K562 (cell line): Measurements from ENCODE around the gene HACE1. TPM values are rescaled to one million over a fixed set of nuclear protein-coding genes. Genes with fewer than 3 reads are reported as not detected.

ENCODE experiments used
- ATAC-seq: fragments of 200-7000 bp; cut with Tn5 transposase; 3 replicates; pipeline ENCODE4 v1.9.1; 2020; ENCODE audit warnings: moderate library complexity
- Bru-seq: library from RNA; stranded (reverse); fragments of 400-500 nt; gene quantifications from one replicate; lab custom pipeline; 2021; lab: Mats Ljungman, UMichigan
- BruChase-seq, 2 experiments: library from RNA; stranded (reverse); fragments of 400-500 nt; gene quantifications; one replicate each; lab custom pipeline; 2021; lab: Mats Ljungman, UMichigan
- BruUV-seq: library from RNA; stranded (reverse); fragments of 400-500 nt; replicated peaks from 2 replicates; lab custom pipeline; 2021; lab: Mats Ljungman, UMichigan
- CTCF ChIA-PET: fragments of 300-600 bp; formaldehyde crosslinking; extraction: SDS; loops from one replicate; lab custom pipeline; 2021; ENCODE audit warnings: low intra/inter-chr PET ratio; lab: Yijun Ruan, JAX
- POLR2A ChIA-PET: fragments of 300-600, 350-650 bp; sonication (Branson Sonifier 250); formaldehyde crosslinking; extraction: SDS; loops from one replicate; lab custom pipeline; 2021; ENCODE audit warnings: antibody characterized with exemption, inconsistent platforms; lab: Yijun Ruan, JAX
- DNase-seq, 4 experiments: peaks; one replicate each; pipeline versions ENCODE4 v3.0.0 to v3.0.0-alpha.2; 2011 to 2018; ENCODE audit warnings: low spot score in 3 of 4, mixed read lengths in 3 of 4; ENCODE audit errors: extremely low read depth in 1 of 4
- FAIRE-seq: peaks from 2 replicates; lab custom pipeline; 2011; peaks lifted over from hg19 to GRCh38; lab: Jason Lieb, UNC
- H2AFZ ChIP-seq: 2 replicates; pipeline ENCODE4 v1.6.0; 2011; ENCODE audit warnings: low read depth, low read length, control low read depth, inconsistent platforms
- H3K27ac ChIP-seq: fragments of 200-600 bp; 3 replicates; pipeline ENCODE4 v1.8.0; 2011; ENCODE audit warnings: low read depth, mild to moderate bottlenecking, control low read depth, inconsistent platforms, low read length, moderate library complexity, mixed read lengths; ENCODE audit errors: extremely low read depth
- H3K27me3 ChIP-seq, 2 experiments: fragments of 300-600 bp in 1 of 2; 2 replicates in 1 of 2; 3 replicates in 1 of 2; pipeline versions ENCODE4 v1.6.0 to v1.8.0; 2011; ENCODE audit warnings: inconsistent platforms in 2 of 2, low read length in 2 of 2, mild to moderate bottlenecking in 1 of 2, mixed read lengths in 1 of 2, moderate library complexity in 1 of 2; ENCODE audit not compliant: control insufficient read depth in 2 of 2, insufficient read depth in 2 of 2
- H3K36me3 ChIP-seq: fragments of 300-600 bp; 3 replicates; pipeline ENCODE4 v1.8.0; 2011; ENCODE audit warnings: mild to moderate bottlenecking, low read length, inconsistent platforms; ENCODE audit not compliant: control insufficient read depth, insufficient read depth
- H3K4me1 ChIP-seq, 2 experiments: fragments of 200-600 bp in 1 of 2; replicated peaks in 1 of 2; 2 replicates in 1 of 2; 3 replicates in 1 of 2; pipeline versions ENCODE4 v1.5.1 to v1.8.0; 2011; ENCODE audit warnings: inconsistent platforms in 2 of 2, low read length in 2 of 2, mild to moderate bottlenecking in 1 of 2, mixed read lengths in 1 of 2, moderate library complexity in 1 of 2; ENCODE audit not compliant: control insufficient read depth in 2 of 2, insufficient read depth in 2 of 2
- H3K4me2 ChIP-seq: 2 replicates; pipeline ENCODE4 v1.6.1; 2011; ENCODE audit warnings: low read length, control low read depth, inconsistent platforms, mixed read lengths; ENCODE audit not compliant: insufficient read depth
- H3K4me3 ChIP-seq: fragments of 200-600 bp; sonication (generic), shearing (Covaris generic); 2 replicates; pipeline ENCODE4 v1.5.1; 2016; ENCODE audit warnings: control low read depth, inconsistent platforms
- H3K79me2 ChIP-seq: fragments of 200-600 bp; 3 replicates; pipeline ENCODE4 v1.8.0; 2011; ENCODE audit warnings: low read length, inconsistent platforms; ENCODE audit not compliant: control insufficient read depth, insufficient read depth
- H3K9ac ChIP-seq, 2 experiments: 2 replicates each; pipeline versions ENCODE4 v1.6.0 to v1.6.1; 2011; ENCODE audit warnings: low read depth in 2 of 2, low read length in 2 of 2, control low read depth in 1 of 2, inconsistent platforms in 1 of 2, mild to moderate bottlenecking in 1 of 2, mixed read lengths in 1 of 2; ENCODE audit not compliant: insufficient read depth in 1 of 2
- H3K9me1 ChIP-seq: one replicate; pipeline ENCODE4 v1.6.0; 2011; ENCODE audit warnings: inconsistent platforms, mild to moderate bottlenecking, low read length, moderate library complexity; ENCODE audit not compliant: control insufficient read depth, insufficient read depth
- H3K9me3 ChIP-seq: replicated peaks from 2 replicates; pipeline ENCODE4 v1.5.1; 2011; ENCODE audit warnings: low read depth, low read length, inconsistent platforms; ENCODE audit not compliant: control insufficient read depth, insufficient read depth
- H4K20me1 ChIP-seq: replicated peaks from 2 replicates; pipeline ENCODE4 v1.6.1; 2011; ENCODE audit warnings: low read length, inconsistent platforms, mixed read lengths; ENCODE audit not compliant: control insufficient read depth, insufficient read depth
- FOS ChIP-seq: IDR thresholded peaks from 3 replicates; pipeline ENCODE4 v1.6.1; 2011; ENCODE audit not compliant: insufficient read length; ENCODE audit errors: extremely low read depth
- HDAC1 ChIP-seq, 2 experiments: fragments of 450-650 bp; IDR thresholded peaks; 2 replicates each; pipeline ENCODE4 v1.6.1; 2016 to 2017; ENCODE audit warnings: inconsistent platforms in 1 of 2, mild to moderate bottlenecking in 1 of 2, moderate library complexity in 1 of 2
- MYC ChIP-seq, 2 experiments: fragments of 250-450 bp in 1 of 2; sonication (Bioruptor Pico) in 1 of 2; IDR thresholded peaks; 2 replicates each; pipeline versions ENCODE4 v1.5.1 to v1.6.1; 2012 to 2021; ENCODE audit warnings: low read depth in 2 of 2, borderline replicate concordance in 1 of 2, improper control_type of control experiment in 1 of 2, low read length in 1 of 2, mild to moderate bottlenecking in 1 of 2, moderate library complexity in 1 of 2
- NFIX ChIP-seq: fragments of 250-450 bp; sonication (Bioruptor Pico); IDR thresholded peaks from 2 replicates; pipeline ENCODE4 v1.4.0; 2020; ENCODE audit warnings: low read depth, mild to moderate bottlenecking, moderate library complexity
- RBM17 ChIP-seq: fragments of 200-400 bp; formaldehyde crosslinking; IDR thresholded peaks from 2 replicates; pipeline ENCODE4 v1.6.1; 2017; ENCODE audit warnings: low read depth, mild to moderate bottlenecking, low read length, borderline replicate concordance
- SREBF2 ChIP-seq: sonication (generic); formaldehyde crosslinking; IDR thresholded peaks from 2 replicates; pipeline ENCODE4 v1.4.0; 2020; ENCODE audit warnings: mild to moderate bottlenecking, missing genetic modification reagents
- ZNF23 ChIP-seq: fragments of 250-450 bp; sonication (Bioruptor Pico); IDR thresholded peaks from 2 replicates; pipeline ENCODE4 v1.4.0; 2020; ENCODE audit warnings: mild to moderate bottlenecking
- WGBS: fragments of 100-300 bp; shearing (Covaris generic); methylation state at CpG from one replicate; pipeline ENCODE4 v1.1.6; 2016; ENCODE audit warnings: low coverage, mixed read lengths; ENCODE audit not compliant: insufficient coverage; ENCODE audit errors: missing lambda C conversion rate; 5-methylcytosine and 5-hydroxymethylcytosine counted together
- in situ Hi-C: fragments of 300-500 bp; cut with MboI; formaldehyde crosslinking; loops from 4 replicates; pipeline ENCODE4 v1.15.0; 2018; ENCODE audit warnings: inconsistent platforms, mixed read lengths
- intact Hi-C: fragments of 100-400 bp; cut with micrococcal nuclease; formaldehyde crosslinking; loops from 2 replicates; pipeline ENCODE4 v1.14.2; 2022
- long read RNA-seq, 3 experiments: library from polyadenylated mRNA in 2 of 3; library from RNA in 1 of 3; unstranded in 2 of 3; stranded (forward) in 1 of 3; transcript quantifications; one replicate each; pipeline ENCODE4 v2.0.0, GENCODE V29; 2019 to 2022
- polyA minus RNA-seq, 3 experiments: library from RNA; depleted of rRNA, polyadenylated mRNA; stranded (reverse); fragments of >200 nt; gene quantifications; 2 replicates each; pipeline ENCODE4 v1.2.3, GENCODE V29; 2011
- polyA plus RNA-seq, 8 experiments: library from polyadenylated mRNA; depleted of rRNA in 4 of 8; stranded (reverse) in 5 of 8; unstranded in 3 of 8; fragments of >200 nt; fragmentation: Nextera tagmentation in 2 of 8; fragmentation: Illumina TruSeq in 1 of 8; extraction: Ambion mirVana in 2 of 8; extraction: Trizol in 1 of 8; gene quantifications; 2 replicates each; pipeline versions ENCODE4 v1.2.1 to v1.2.3, GENCODE V29; 2011 to 2014; ENCODE audit warnings: inconsistent platforms in 1 of 8, missing spikeins in 1 of 8
- total RNA-seq, 7 experiments: library from RNA; depleted of rRNA in 6 of 7; stranded (reverse); fragments of >200 nt in 6 of 7; fragmentation: Illumina TruSeq in 2 of 7; extraction: Trizol in 2 of 7; gene quantifications; 2 replicates each; pipeline versions ENCODE4 v1.2.1 to v1.2.3, GENCODE V29; 2011 to 2021; ENCODE audit warnings: low replicate concordance in 1 of 7
- TF ChIP-seq, protein P1 (sequence below), 2 experiments: IDR thresholded peaks; 2 replicates each; pipeline ENCODE4 v1.6.1; 2011; ENCODE audit warnings: borderline replicate concordance in 1 of 2, control low read depth in 1 of 2, low read depth in 1 of 2, low read length in 1 of 2, mild to moderate bottlenecking in 1 of 2, mixed read lengths in 1 of 2, moderate library complexity in 1 of 2; ENCODE audit not compliant: insufficient read depth in 1 of 2, insufficient read length in 1 of 2, poor library complexity in 1 of 2, severe bottlenecking in 1 of 2; ENCODE audit errors: extremely low read depth in 1 of 2

Gene HACE1, protein sequence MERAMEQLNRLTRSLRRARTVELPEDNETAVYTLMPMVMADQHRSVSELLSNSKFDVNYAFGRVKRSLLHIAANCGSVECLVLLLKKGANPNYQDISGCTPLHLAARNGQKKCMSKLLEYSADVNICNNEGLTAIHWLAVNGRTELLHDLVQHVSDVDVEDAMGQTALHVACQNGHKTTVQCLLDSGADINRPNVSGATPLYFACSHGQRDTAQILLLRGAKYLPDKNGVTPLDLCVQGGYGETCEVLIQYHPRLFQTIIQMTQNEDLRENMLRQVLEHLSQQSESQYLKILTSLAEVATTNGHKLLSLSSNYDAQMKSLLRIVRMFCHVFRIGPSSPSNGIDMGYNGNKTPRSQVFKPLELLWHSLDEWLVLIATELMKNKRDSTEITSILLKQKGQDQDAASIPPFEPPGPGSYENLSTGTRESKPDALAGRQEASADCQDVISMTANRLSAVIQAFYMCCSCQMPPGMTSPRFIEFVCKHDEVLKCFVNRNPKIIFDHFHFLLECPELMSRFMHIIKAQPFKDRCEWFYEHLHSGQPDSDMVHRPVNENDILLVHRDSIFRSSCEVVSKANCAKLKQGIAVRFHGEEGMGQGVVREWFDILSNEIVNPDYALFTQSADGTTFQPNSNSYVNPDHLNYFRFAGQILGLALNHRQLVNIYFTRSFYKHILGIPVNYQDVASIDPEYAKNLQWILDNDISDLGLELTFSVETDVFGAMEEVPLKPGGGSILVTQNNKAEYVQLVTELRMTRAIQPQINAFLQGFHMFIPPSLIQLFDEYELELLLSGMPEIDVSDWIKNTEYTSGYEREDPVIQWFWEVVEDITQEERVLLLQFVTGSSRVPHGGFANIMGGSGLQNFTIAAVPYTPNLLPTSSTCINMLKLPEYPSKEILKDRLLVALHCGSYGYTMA
- total RNA-seq (2011; cell fraction: chromatin; rRNA removed; ENCODE audit: low replicate concordance): 23.8 and 75.5 TPM in 2 replicates
- total RNA-seq (2011; cell fraction: nucleolus; rRNA removed): 8.5 and 12.9 TPM in 2 replicates
- total RNA-seq (2011; cell fraction: nucleoplasm; rRNA removed): 19.4 and 33.0 TPM in 2 replicates
- 8.3 and 13.4 TPM in 2 replicates for total RNA-seq (2014; rRNA removed)
- 11.4 and 11.6 TPM in 2 replicates for total RNA-seq (2014; rRNA removed; fragmentation: Illumina TruSeq; extraction: Trizol)
- total RNA-seq (2015; rRNA removed; fragmentation: Illumina TruSeq; extraction: Trizol): 9.3 and 11.6 TPM in 2 replicates
- total RNA-seq (2021): 10.1 and 10.3 TPM in 2 replicates
- 16.7 and 19.9 TPM in 2 replicates for polyA plus RNA-seq (2011; rRNA removed)
- polyA plus RNA-seq (2011; cell fraction: cytosol; rRNA removed): 6.1 and 6.5 TPM in 2 replicates
- 18.1 and 27.5 TPM in 2 replicates for polyA plus RNA-seq (2011; cell fraction: nucleus; rRNA removed)
- 6.5 and 11.4 TPM in 2 replicates for polyA plus RNA-seq (2012)
- 7.2 and 7.7 TPM in 2 replicates for polyA plus RNA-seq (2014; fragmentation: Illumina TruSeq; extraction: Trizol)
- 1 to 10 TPM; 3.6 to 4.9 TPM for polyA plus RNA-seq (2014; fragmentation: Nextera tagmentation; extraction: Ambion mirVana)
- 8.5 and 9.1 TPM in 2 replicates for polyA plus RNA-seq (2014; rRNA removed)
- 31.6 and 34.6 TPM in 2 replicates for polyA minus RNA-seq (2011; rRNA and poly(A)+ RNA removed)
- polyA minus RNA-seq (2011; cell fraction: cytosol; rRNA and poly(A)+ RNA removed): 7.0 and 9.4 TPM in 2 replicates
- polyA minus RNA-seq (2011; cell fraction: nucleus; rRNA and poly(A)+ RNA removed): 26.0 and 35.4 TPM in 2 replicates
- Bru-seq, nascent RNA: percentile 71 among the genes with signal in this experiment
- BruChase-seq, experiment 1, labeled RNA remaining after a 2-hour chase: percentile 82 among the genes with signal in this experiment
- percentile 83 among the genes with signal in this experiment for BruChase-seq, experiment 2, labeled RNA remaining after a 6-hour chase
- long read RNA-seq, experiment 1, full-length matches to known transcripts: 33 of 63 reads
- long read RNA-seq, experiment 1, partial matches to known transcripts: 6 of 63 reads
- long read RNA-seq, experiment 1, other reads (novel, unspliced or antisense): 24 of 63 reads
- long read RNA-seq, experiment 2, partial matches to known transcripts: 1 of 3 reads
- long read RNA-seq, experiment 2, other reads (novel, unspliced or antisense): 2 of 3 reads
- long read RNA-seq, experiment 3, full-length matches to known transcripts: 1 of 3 reads
- long read RNA-seq, experiment 3, partial matches to known transcripts: 1 of 3 reads
- long read RNA-seq, experiment 3, other reads (novel, unspliced or antisense): 1 of 3 reads

GRCh38 chr6:104859225-104860146 is at the start of gene HACE1:
HACE1 (minus strand) TSS chr6:104859919; CDS start chr6:104859642, 277 bp downstream.
- DNase-seq (peak; percentile 82 to 96 (median 88)), ATAC-seq (peak; percentile 99), FAIRE-seq (peak; percentile 91)
- Histone ChIP-seq H3K4me2 (peak within 1 kb of the TSS; percentile 81), H3K4me1 (peaks cover 0 to 10% of the 10 kb centered on the region in 2 experiments; a peak in 2 of 5 replicates), H3K27ac (peak within 1 kb of the TSS; percentile 50), H3K4me3 (peak within 1 kb of the TSS; percentile 89), H3K9ac (peak within 1 kb of the TSS; percentile 65 to 97), H3K9me1 (no peaks in the 10 kb centered on the region), H2AFZ (peak within 1 kb of the TSS; percentile 98), H4K20me1 (no peaks in the 10 kb centered on the region), H3K9me3 (no peaks in the 10 kb centered on the region), H3K79me2 (peaks cover 13% of the 10 kb centered on the region), H3K27me3 (peaks cover 0 to 6% of the 10 kb centered on the region in 2 experiments; a peak in 2 of 5 replicates), H3K36me3 (no peaks in the 10 kb centered on the region)
- intact Hi-C loops (no loop called here), in situ Hi-C loops (no loop called here)
- CTCF ChIA-PET: interaction anchor here (0.5 to 0.7 kb wide), 2 partner anchors 214 to 543 kb away, joined by 3 to 5 read pairs; no protein-coding TSS in a partner anchor
- BruUV-seq: TSS peak; percentile 69
- POLR2A ChIA-PET: interaction anchor here (0.7 to 1.5 kb wide), 5 partner anchors 9 to 49 kb away, joined by 3 to 7 read pairs (median 3); no protein-coding TSS in a partner anchor
- WGBS: 2% methylated on average over 43 of the region's 89 CpGs
- TF ChIP-seq MYC (IDR thresholded peaks at IDR 0.05; ENCODE audit: low read depth, low read length) (peak; percentile 76), MYC (CRISPR knock-in tag; IDR thresholded peaks at IDR 0.05; ENCODE audit: borderline replicate concordance, low read depth) (no peak), SREBF2 (CRISPR knock-in tag) (no peak), HDAC1 (IDR thresholded peaks at IDR 0.05) (peak in 1 of 2 experiments; percentile 88; a peak in 2 of 4 replicates), FOS (no peak), NFIX (CRISPR knock-in tag) (no peak), ZNF23 (no peak), RBM17 (no peak)
- TF ChIP-seq, protein P1, sequence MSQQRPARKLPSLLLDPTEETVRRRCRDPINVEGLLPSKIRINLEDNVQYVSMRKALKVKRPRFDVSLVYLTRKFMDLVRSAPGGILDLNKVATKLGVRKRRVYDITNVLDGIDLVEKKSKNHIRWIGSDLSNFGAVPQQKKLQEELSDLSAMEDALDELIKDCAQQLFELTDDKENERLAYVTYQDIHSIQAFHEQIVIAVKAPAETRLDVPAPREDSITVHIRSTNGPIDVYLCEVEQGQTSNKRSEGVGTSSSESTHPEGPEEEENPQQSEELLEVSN (IDR thresholded peaks at IDR 0.05; ENCODE audit: borderline replicate concordance in 1 of 2, extremely low read depth in 1 of 2, insufficient read depth in 1 of 2, insufficient read length in 1 of 2, low read depth in 1 of 2, low read length in 1 of 2, poor library complexity in 1 of 2, severe bottlenecking in 1 of 2): peak in 1 of 2 experiments; percentile 22
